Right lobe of liver (tissue), 6 donors: ENCODE measurements around the gene MYBPC3. TPM values are rescaled to one million over a fixed set of nuclear protein-coding genes. Genes with fewer than 3 reads are reported as not detected.

Experiments
- ATAC-seq, 4 donors: fragments of 200-7000 bp; cut with Tn5 transposase; one replicate each; pipeline ENCODE4 v1.9.1; 2020; ENCODE audit warnings: mild to moderate bottlenecking in 4 of 4, moderate library complexity in 4 of 4
- DNase-seq, 3 donors: peaks; one replicate each; pipeline ENCODE4 v3.0.0-alpha.2; 2020
- H3K27ac ChIP-seq, 3 donors: fragments of 200-600 bp; one replicate each; pipeline ENCODE4 v1.8.0; 2022
- H3K27me3 ChIP-seq, 2 donors: fragments of 200-600 bp; one replicate each; pipeline ENCODE4 v1.8.0; 2022
- H3K36me3 ChIP-seq, 4 donors: fragments of 200-600 bp; sonication (generic) in 1 of 4; one replicate each; pipeline versions ENCODE4 v1.5.1 to v1.8.0; 2017 to 2022; ENCODE audit warnings: control low read depth in 1 of 4
- H3K4me1 ChIP-seq, 4 donors: fragments of 200-600 bp; sonication (generic) in 1 of 4; one replicate each; pipeline versions ENCODE4 v1.5.1 to v1.8.0; 2017 to 2022; ENCODE audit warnings: control low read depth in 1 of 4
- H3K4me3 ChIP-seq, 3 donors: fragments of 200-600 bp; one replicate each; pipeline ENCODE4 v1.8.0; 2022
- H3K9me3 ChIP-seq, 4 donors: fragments of 200-600 bp; sonication (generic) in 1 of 4; one replicate each; pipeline versions ENCODE4 v1.5.1 to v1.8.0; 2017 to 2022; ENCODE audit warnings: control low read depth in 1 of 4
- POLR2A ChIP-seq: fragments of 450-650 bp; IDR thresholded peaks from one replicate; pipeline ENCODE4 v1.6.1; 2017; ENCODE audit warnings: antibody characterized with exemption, mild to moderate bottlenecking
- WGBS: methylation state at CpG from one replicate; pipeline ENCODE4 v1.1.6; 2018; ENCODE audit warnings: low coverage, low lambda C conversion rate; ENCODE audit not compliant: insufficient coverage; ENCODE audit errors: missing lambda C conversion rate; 5-methylcytosine and 5-hydroxymethylcytosine counted together
- intact Hi-C, 2 donors: fragments of 100-400 bp; cut with DNase I; formaldehyde crosslinking; loops; one replicate each; pipeline versions ENCODE4 v1.11.2 to v1.14.1; 2022
- total RNA-seq, 6 experiments: library from RNA; depleted of rRNA in 2 of 6; stranded (reverse); fragments of >200 nt in 2 of 6; fragmentation: NEBNext Ultra II Directional in 3 of 6; extraction: Animal tissue kit (Norgen Biotek cat#: 25700) in 3 of 6; gene quantifications; one replicate each; pipeline versions ENCODE4 v1.1.0 to v1.2.4, GENCODE V29; 2016 to 2023
- TF ChIP-seq, protein P1 (sequence below), 4 donors: fragments of 200-600 bp in 3 of 4; fragments of 450-650 bp in 1 of 4; IDR thresholded peaks; one replicate each; pipeline versions ENCODE4 v1.5.1 to v1.8.0; 2016 to 2022; ENCODE audit warnings: antibody characterized with exemption in 4 of 4, mild to moderate bottlenecking in 2 of 4
- donor health status: DM: no; HTN: yes; CAD: no.
- donor health status: DM: no; HTN: no; CAD: no.
- donor health status: DM: no; HTN: no; CAD: no.
- donor health status: DM: no; HTN: yes; CAD: no.
- donor health status: DM: no; HTN: yes; CAD: no.

MYBPC3 gene
- total RNA-seq, 6 experiments from 2014 or later: 0.04 to 0.24 (median 0.13) TPM; not detected in 1

DNA sequence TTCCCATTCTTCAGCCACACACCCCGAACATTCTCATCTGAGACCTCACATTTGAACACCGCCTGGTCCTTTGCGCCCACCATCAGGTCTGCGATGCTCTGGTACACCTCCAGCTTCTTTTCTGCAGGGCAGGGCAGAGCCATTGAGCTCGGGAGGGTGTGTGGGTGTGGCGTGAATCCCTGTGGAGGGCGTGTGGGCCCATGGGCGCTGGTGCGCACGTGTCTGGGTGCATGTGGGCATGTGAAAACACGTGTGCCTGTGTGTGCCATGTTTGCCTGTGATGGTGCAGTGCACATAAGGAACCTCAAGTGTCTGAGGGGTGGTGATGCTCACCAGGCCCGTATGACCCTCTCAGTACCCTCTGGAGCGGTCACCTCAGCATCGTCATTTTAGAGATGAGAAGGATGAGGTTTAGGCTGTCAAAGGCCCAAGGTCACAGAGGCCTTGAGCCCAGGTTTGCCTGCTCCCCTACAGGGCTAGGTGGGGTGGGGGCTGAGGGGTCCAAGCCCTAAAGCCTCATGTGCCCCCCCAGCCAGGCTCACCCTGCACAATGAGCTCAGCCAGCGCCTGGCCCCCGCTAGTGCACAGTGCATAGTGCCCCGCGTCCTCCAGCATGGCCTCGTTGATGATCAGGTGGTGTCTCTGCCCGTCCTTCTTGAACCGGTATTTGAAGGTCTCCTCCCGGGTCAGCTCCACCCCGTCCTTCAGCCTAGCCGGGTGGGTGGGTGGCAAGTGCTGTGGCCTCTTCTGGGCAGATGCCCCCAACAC lies 10.3 kb downstream of the MYBPC3 start:
- WGBS: 81% methylated on average over 10 of the region's 24 CpGs
- intact Hi-C loops: loop anchor here (10.0 kb wide), 2 partner anchors 67 to 447 kb away; partner anchors contain the start of gene MADD (in 1 of the 2)

DNA sequence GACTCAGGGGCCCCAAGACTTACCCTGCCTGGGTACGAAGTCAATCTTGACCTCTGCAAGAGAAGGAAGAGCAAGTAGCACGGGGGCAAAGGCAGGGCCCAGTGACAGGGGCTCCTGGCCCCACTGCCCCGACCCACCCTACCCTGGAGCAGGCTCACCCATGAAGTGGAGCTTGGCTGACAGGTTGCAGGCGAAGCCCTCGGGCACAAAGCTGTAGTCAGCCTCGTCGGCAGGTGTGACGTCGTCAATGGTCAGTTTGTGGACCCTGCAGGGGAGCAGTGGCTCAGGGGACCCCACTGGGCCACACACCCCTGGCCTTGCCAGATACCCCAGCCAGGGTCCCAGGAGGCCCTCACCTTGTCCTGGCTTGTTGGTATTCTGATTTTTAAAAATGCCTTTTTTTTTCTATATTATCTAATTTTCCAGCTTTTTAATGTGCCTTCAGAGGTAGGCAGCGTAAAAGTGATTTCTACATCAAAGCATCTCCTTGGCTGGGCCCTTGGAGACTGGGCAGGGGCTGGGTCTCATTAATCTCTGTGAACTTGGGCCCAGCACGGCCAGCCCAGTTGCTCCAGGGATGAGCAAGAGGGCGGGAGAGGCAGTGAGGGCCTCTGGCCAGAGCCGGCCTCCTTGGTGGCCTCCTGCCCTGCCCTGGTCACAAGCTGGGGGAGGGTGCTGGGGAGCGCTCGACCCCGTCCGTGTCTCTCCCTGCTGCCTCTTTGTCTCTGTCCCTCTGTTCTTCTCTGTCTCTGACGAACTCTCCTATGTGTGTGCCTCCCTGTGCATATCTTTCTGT lies 11.3 kb downstream of the MYBPC3 start:
- ATAC-seq (peak in 1 of 4 donors; percentile 18), DNase-seq (no peak)
- Histone ChIP-seq H3K9me3 (no peaks in the 10 kb centered on the region), H3K36me3 (no peaks in the 10 kb centered on the region), H3K4me1 (no peaks in the 10 kb centered on the region), H3K27me3 (no peaks in the 10 kb centered on the region), H3K27ac (no peak overlapping the region), H3K4me3 (no peak overlapping the region)
- intact Hi-C loops: loop anchor here (10.0 kb wide), 2 partner anchors 66 to 446 kb away; partner anchors contain the start of gene MADD (in 1 of the 2)
- TF ChIP-seq, protein P1, sequence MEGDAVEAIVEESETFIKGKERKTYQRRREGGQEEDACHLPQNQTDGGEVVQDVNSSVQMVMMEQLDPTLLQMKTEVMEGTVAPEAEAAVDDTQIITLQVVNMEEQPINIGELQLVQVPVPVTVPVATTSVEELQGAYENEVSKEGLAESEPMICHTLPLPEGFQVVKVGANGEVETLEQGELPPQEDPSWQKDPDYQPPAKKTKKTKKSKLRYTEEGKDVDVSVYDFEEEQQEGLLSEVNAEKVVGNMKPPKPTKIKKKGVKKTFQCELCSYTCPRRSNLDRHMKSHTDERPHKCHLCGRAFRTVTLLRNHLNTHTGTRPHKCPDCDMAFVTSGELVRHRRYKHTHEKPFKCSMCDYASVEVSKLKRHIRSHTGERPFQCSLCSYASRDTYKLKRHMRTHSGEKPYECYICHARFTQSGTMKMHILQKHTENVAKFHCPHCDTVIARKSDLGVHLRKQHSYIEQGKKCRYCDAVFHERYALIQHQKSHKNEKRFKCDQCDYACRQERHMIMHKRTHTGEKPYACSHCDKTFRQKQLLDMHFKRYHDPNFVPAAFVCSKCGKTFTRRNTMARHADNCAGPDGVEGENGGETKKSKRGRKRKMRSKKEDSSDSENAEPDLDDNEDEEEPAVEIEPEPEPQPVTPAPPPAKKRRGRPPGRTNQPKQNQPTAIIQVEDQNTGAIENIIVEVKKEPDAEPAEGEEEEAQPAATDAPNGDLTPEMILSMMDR (IDR thresholded peaks at IDR 0.05): no peak
- TF ChIP-seq POLR2A: no peak
- WGBS: 46% methylated on average over 7 of the region's 18 CpGs

More for the DNA sequence above, 10.3 kb downstream of the MYBPC3 start:
- Histone ChIP-seq H3K4me3 (no peak overlapping the region), H3K36me3 (no peaks in the 10 kb centered on the region), H3K9me3 (no peaks in the 10 kb centered on the region), H3K27me3 (no peaks in the 10 kb centered on the region), H3K27ac (no peak overlapping the region), H3K4me1 (no peaks in the 10 kb centered on the region)
- DNase-seq (peak in 2 of 3 donors; percentile 24 to 43), ATAC-seq (no peak)
- TF ChIP-seq, protein P1 (IDR thresholded peaks at IDR 0.05): no peak
- TF ChIP-seq POLR2A: no peak

DNA sequence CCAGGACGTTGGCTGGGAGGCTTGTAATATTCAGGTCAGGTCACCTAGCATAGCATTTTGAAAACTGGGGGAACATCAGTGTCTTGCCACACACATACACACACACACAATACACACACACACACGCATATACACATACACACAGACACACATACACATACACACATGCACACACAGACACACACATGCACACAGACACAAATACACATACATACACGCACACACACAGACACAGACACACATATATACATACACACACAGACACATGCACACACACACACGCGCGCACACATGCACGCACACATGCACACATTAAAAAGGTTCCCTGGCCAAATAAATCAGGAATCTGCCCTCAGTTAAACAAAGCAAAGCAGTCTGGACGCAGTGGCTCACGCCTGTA lies 12.5 kb downstream of the MYBPC3 start:
- no peak for TF ChIP-seq POLR2A
- TF ChIP-seq, protein P1 (IDR thresholded peaks at IDR 0.05): no peak
- no peaks in the 10 kb centered on the region for H3K36me3 ChIP-seq
- ATAC-seq (no peak), DNase-seq (no peak)
- WGBS: 78% methylated on average over 4 of the region's 9 CpGs
- H3K9me3 ChIP-seq: no peaks in the 10 kb centered on the region
- H3K4me1 ChIP-seq: no peaks in the 10 kb centered on the region
- H3K4me3 ChIP-seq: no peak overlapping the region
- intact Hi-C loops: loop anchor here (10.0 kb wide), 2 partner anchors 65 to 445 kb away; partner anchors contain the start of gene MADD (in 1 of the 2)
- H3K27me3 ChIP-seq: no peaks in the 10 kb centered on the region
- H3K27ac ChIP-seq: no peak overlapping the region

DNA sequence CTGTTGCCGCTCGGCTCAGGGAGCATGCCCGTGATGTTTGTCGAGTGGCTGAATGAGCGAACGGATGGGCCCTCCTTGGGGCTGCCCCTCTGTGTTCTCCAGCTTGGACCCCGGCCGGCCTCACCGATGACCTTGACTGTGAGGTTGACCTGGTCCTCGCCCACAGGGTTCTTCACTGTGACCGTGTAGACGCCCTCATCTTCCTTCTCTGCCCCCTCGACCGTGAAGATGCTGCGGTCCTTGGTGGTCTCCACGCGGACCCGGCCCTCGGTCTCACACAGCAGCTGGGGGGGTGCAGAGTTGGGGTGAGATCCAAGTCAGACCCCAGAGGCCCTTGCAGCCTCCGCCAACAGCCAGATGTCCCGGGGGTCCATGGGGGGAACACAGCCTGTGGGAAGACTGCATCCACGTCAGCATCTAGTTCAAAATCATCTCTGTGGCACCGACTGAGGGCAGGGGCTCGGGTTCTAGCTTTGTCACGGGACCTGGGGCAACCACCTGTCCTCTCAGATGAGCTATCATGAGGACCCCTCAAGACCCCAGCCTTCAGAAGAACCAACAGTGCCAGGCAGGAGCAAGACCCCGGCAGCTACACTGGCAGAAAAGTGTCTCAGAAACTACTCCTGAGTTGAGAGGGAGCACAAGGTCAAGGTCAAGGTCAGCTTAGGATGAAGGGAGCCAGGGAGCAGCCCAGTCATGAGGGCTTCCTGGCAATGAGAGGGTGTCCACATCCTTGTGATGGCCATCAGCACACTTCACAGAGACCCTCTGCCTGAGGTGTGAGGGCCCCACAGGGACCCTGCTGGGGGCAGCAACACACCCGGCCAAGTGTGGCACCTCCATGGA lies 13.9 kb downstream of the MYBPC3 start:
- intact Hi-C loops: no loop called here
- WGBS: 78% methylated on average over 4 of the region's 27 CpGs
- Histone ChIP-seq H3K9me3 (no peaks in the 10 kb centered on the region), H3K4me3 (no peak overlapping the region), H3K27ac (no peak overlapping the region), H3K27me3 (no peaks in the 10 kb centered on the region), H3K4me1 (no peaks in the 10 kb centered on the region), H3K36me3 (no peaks in the 10 kb centered on the region)
- peak in 1 of 3 donors; percentile 39 for DNase-seq
- no peak for ATAC-seq
- TF ChIP-seq POLR2A: no peak
- TF ChIP-seq, protein P1 (IDR thresholded peaks at IDR 0.05): no peak
